Ishikawa (cell line): ENCODE data around the gene GRB7.

Experiments
- CEBPB ChIP-seq: IDR thresholded peaks from 2 replicates; pipeline ENCODE4 v1.6.1; 2012
- CREB1 ChIP-seq: IDR thresholded peaks from 2 replicates; pipeline ENCODE4 v1.6.1; 2012; ENCODE audit warnings: low read depth
- EGR1 ChIP-seq: IDR thresholded peaks from 2 replicates; pipeline ENCODE4 v1.6.1; 2012
- EP300 ChIP-seq: IDR thresholded peaks from 2 replicates; pipeline ENCODE4 v1.6.1; 2012; ENCODE audit warnings: borderline replicate concordance
- FOXM1 ChIP-seq: IDR thresholded peaks from 2 replicates; pipeline ENCODE4 v1.6.1; 2012; ENCODE audit warnings: low read depth, borderline replicate concordance
- NFIC ChIP-seq: IDR thresholded peaks from 2 replicates; pipeline ENCODE4 v1.6.1; 2012
- RAD21 ChIP-seq: IDR thresholded peaks from 2 replicates; pipeline ENCODE4 v1.6.1; 2012; ENCODE audit warnings: low read depth
- TAF1 ChIP-seq: IDR thresholded peaks from 2 replicates; pipeline ENCODE4 v1.6.1; 2012; ENCODE audit warnings: low read depth, mild to moderate bottlenecking
- TCF12 ChIP-seq: IDR thresholded peaks from 2 replicates; pipeline ENCODE4 v1.6.1; 2012; ENCODE audit warnings: low read depth
- TEAD4 ChIP-seq: IDR thresholded peaks from 2 replicates; pipeline ENCODE4 v1.6.1; 2012
- USF1 ChIP-seq: IDR thresholded peaks from 2 replicates; pipeline ENCODE4 v1.6.1; 2012
- YY1 ChIP-seq: IDR thresholded peaks from 2 replicates; pipeline ENCODE4 v1.6.1; 2012; ENCODE audit warnings: low read depth
- ZBTB7A ChIP-seq: IDR thresholded peaks from 2 replicates; pipeline ENCODE4 v1.6.1; 2012; ENCODE audit warnings: low read depth
- TF ChIP-seq, protein P1 (sequence below): IDR thresholded peaks from 2 replicates; pipeline ENCODE4 v1.6.1; 2012; ENCODE audit warnings: low read depth, mild to moderate bottlenecking
- TF ChIP-seq, protein P2 (sequence below): IDR thresholded peaks from 2 replicates; pipeline ENCODE4 v1.6.1; 2012

The GRB7 gene

GRCh38 chr17:39791111-39791992 is 53.6 kb downstream of the GRB7 start:
- TF ChIP-seq EP300: no peak
- no peak for TF ChIP-seq EGR1
- TF ChIP-seq TAF1: no peak
- TF ChIP-seq RAD21: no peak
- no peak for TF ChIP-seq USF1
- TF ChIP-seq NFIC: no peak
- TF ChIP-seq ZBTB7A: no peak
- TF ChIP-seq TEAD4: no peak
- TF ChIP-seq, protein P1, sequence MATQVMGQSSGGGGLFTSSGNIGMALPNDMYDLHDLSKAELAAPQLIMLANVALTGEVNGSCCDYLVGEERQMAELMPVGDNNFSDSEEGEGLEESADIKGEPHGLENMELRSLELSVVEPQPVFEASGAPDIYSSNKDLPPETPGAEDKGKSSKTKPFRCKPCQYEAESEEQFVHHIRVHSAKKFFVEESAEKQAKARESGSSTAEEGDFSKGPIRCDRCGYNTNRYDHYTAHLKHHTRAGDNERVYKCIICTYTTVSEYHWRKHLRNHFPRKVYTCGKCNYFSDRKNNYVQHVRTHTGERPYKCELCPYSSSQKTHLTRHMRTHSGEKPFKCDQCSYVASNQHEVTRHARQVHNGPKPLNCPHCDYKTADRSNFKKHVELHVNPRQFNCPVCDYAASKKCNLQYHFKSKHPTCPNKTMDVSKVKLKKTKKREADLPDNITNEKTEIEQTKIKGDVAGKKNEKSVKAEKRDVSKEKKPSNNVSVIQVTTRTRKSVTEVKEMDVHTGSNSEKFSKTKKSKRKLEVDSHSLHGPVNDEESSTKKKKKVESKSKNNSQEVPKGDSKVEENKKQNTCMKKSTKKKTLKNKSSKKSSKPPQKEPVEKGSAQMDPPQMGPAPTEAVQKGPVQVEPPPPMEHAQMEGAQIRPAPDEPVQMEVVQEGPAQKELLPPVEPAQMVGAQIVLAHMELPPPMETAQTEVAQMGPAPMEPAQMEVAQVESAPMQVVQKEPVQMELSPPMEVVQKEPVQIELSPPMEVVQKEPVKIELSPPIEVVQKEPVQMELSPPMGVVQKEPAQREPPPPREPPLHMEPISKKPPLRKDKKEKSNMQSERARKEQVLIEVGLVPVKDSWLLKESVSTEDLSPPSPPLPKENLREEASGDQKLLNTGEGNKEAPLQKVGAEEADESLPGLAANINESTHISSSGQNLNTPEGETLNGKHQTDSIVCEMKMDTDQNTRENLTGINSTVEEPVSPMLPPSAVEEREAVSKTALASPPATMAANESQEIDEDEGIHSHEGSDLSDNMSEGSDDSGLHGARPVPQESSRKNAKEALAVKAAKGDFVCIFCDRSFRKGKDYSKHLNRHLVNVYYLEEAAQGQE: no peak
- TF ChIP-seq TCF12: no peak
- TF ChIP-seq, protein P2, sequence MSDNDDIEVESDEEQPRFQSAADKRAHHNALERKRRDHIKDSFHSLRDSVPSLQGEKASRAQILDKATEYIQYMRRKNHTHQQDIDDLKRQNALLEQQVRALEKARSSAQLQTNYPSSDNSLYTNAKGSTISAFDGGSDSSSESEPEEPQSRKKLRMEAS: no peak
- TF ChIP-seq YY1: no peak
- no peak for TF ChIP-seq CEBPB
- TF ChIP-seq FOXM1: no peak
- no peak for TF ChIP-seq CREB1

DNA sequence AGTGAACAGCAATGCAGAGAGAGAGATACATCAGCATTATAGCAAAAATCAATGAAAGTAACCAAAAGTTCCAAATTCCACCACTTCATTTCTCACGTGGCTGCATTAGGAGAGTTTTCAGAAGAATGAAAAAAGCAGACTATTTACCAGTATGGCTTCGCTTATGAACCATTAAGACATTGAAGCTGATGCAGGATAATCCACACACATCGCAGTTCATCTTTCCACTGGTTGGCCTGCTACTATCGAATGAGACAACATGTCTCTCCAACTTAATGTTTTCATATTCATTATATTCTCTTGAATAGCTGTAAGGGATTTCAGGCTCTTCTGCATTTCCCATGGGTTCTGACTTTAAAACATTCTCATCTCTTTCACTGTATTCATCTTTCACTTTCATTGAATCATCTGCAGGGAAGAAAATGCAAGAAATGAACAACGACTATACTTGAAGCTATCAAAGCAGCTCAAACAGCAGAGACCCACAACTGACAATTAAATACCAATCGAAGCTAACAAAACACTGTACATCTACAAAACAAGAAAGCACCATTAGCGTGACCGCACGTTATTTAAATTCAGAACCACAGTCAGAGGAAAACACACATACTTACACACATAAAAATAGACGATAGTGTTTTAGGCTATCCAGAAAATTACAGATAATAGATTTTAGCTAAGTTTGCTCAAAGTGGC is 54.9 kb downstream of the GRB7 start:
- TF ChIP-seq, protein P1: no peak
- TF ChIP-seq, protein P2: no peak
- TF ChIP-seq NFIC: no peak

DNA sequence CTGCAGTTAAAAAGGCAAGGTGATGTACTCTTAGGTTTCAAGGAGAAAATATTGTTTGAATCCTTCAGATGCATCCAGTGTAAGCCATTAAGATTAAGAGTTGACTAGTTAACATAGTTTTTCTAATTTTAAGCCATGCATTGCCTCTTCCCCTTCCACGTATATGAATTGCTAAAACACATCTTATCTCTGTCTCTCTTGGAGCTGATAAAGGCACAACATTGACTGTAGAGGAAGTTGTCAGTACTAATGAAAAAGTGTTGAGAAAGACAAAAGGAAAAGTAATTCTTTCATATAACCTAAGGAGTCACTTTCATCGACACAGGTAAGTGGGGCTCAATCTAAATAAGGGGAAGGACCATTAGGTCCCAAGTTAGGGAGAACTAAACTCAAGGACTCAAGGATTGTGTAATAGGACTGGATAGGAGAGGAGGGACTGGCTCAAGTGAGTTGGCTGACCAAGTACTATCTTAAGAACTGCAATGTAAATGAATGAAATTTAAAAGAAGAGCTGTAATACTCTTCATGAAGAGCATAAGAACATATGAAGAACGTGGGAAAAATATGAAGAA is 55.6 kb downstream of the GRB7 start:
- TF ChIP-seq CREB1: no peak
- TF ChIP-seq, protein P1: no peak
- TF ChIP-seq EP300: no peak
- TF ChIP-seq, protein P2: no peak
- no peak for TF ChIP-seq CEBPB
- no peak for TF ChIP-seq FOXM1
- TF ChIP-seq ZBTB7A: no peak
- TF ChIP-seq TCF12: no peak
- TF ChIP-seq NFIC: no peak
- TF ChIP-seq RAD21: no peak
- no peak for TF ChIP-seq YY1
- TF ChIP-seq EGR1: no peak
- TF ChIP-seq USF1: no peak
- TF ChIP-seq TAF1: no peak
